HEK293 (cell line): ENCODE results near the gene TRIM8.

ENCODE experiments used
- CTCF ChIA-PET: fragments of 350-600 bp; formaldehyde crosslinking; extraction: SDS; loops from one replicate; lab custom pipeline; 2021; ENCODE audit warnings: antibody characterized with exemption; lab: Yijun Ruan, JAX
- POLR2A ChIA-PET: fragments of 300-600 bp; formaldehyde crosslinking; extraction: SDS; loops from one replicate; lab custom pipeline; 2020; ENCODE audit warnings: antibody characterized with exemption, inconsistent platforms; lab: Yijun Ruan, JAX
- H3K27ac ChIP-seq: fragments of 200-500 bp; sonication (Bioruptor generic); 2 replicates; pipeline ENCODE4 v1.5.1; 2014; ENCODE audit warnings: low read depth, low read length, control low read depth, inconsistent platforms; ENCODE audit errors: extremely low read depth
- H3K36me3 ChIP-seq, 2 experiments: fragments of 200-500 bp in 1 of 2; sonication (Bioruptor generic) in 1 of 2; 1 replicate in 1 of 2; 2 replicates in 1 of 2; pipeline ENCODE4 v1.5.1; 2014 to 2017; ENCODE audit warnings: inconsistent platforms in 2 of 2, low read length in 2 of 2; ENCODE audit not compliant: control insufficient read depth in 2 of 2, insufficient read depth in 1 of 2
- H3K4me1 ChIP-seq: fragments of 200-500 bp; sonication (Bioruptor generic); 2 replicates; pipeline ENCODE4 v1.5.1; 2014; ENCODE audit warnings: mild to moderate bottlenecking, low read length, inconsistent platforms; ENCODE audit not compliant: control insufficient read depth, insufficient read depth
- H3K4me3 ChIP-seq: 2 replicates; pipeline ENCODE4 v1.5.1; 2011; ENCODE audit warnings: low read depth, mild to moderate bottlenecking, control low read depth, low read length, moderate library complexity
- H3K9me3 ChIP-seq: fragments of 200-500 bp; sonication (Bioruptor generic); 2 replicates; pipeline ENCODE4 v1.5.1; 2014; ENCODE audit warnings: low read depth, low read length, inconsistent platforms; ENCODE audit not compliant: control insufficient read depth, insufficient read depth
- GLI4 ChIP-seq: fragments of 450-650 bp; formaldehyde crosslinking; IDR thresholded peaks from 2 replicates; pipeline ENCODE4 v1.5.1; 2016; ENCODE audit warnings: missing biosample characterization, missing genetic modification characterization
- RBAK ChIP-seq: fragments of 450-650 bp; formaldehyde crosslinking; IDR thresholded peaks from 2 replicates; pipeline ENCODE4 v1.5.1; 2016; ENCODE audit warnings: missing biosample characterization, missing genetic modification characterization
- ZBTB1 ChIP-seq: fragments of 450-650 bp; formaldehyde crosslinking; IDR thresholded peaks from 2 replicates; pipeline ENCODE4 v1.5.1; 2016; ENCODE audit warnings: missing biosample characterization, missing genetic modification characterization
- ZBTB11 ChIP-seq: fragments of 450-650 bp; formaldehyde crosslinking; conservative IDR thresholded peaks from 2 replicates; pipeline ENCODE4 v1.5.1; 2016; ENCODE audit warnings: low read depth, missing biosample characterization, missing genetic modification characterization
- ZBTB44 ChIP-seq: fragments of 450-650 bp; IDR thresholded peaks from 2 replicates; pipeline ENCODE4 v1.5.1; 2018; ENCODE audit warnings: missing biosample characterization, mild to moderate bottlenecking, missing genetic modification characterization
- ZNF157 ChIP-seq: fragments of 450-650 bp; formaldehyde crosslinking; IDR thresholded peaks from 2 replicates; pipeline ENCODE4 v1.5.1; 2016; ENCODE audit warnings: missing biosample characterization, missing genetic modification characterization
- ZNF223 ChIP-seq: fragments of 450-650 bp; formaldehyde crosslinking; IDR thresholded peaks from 2 replicates; pipeline ENCODE4 v1.5.1; 2016; ENCODE audit warnings: missing biosample characterization, missing genetic modification characterization
- ZNF26 ChIP-seq: fragments of 450-650 bp; formaldehyde crosslinking; IDR thresholded peaks from 2 replicates; pipeline ENCODE4 v1.5.1; 2016; ENCODE audit warnings: missing biosample characterization, missing genetic modification characterization
- ZNF664 ChIP-seq: fragments of 450-650 bp; formaldehyde crosslinking; IDR thresholded peaks from 2 replicates; pipeline ENCODE4 v1.5.1; 2016; ENCODE audit warnings: missing biosample characterization, missing genetic modification characterization
- ZNF701 ChIP-seq: fragments of 450-650 bp; formaldehyde crosslinking; IDR thresholded peaks from 2 replicates; pipeline ENCODE4 v1.5.1; 2016; ENCODE audit warnings: missing biosample characterization, missing genetic modification characterization
- ZNF785 ChIP-seq: fragments of 450-650 bp; formaldehyde crosslinking; IDR thresholded peaks from 2 replicates; pipeline ENCODE4 v1.5.1; 2016; ENCODE audit warnings: missing biosample characterization, missing genetic modification characterization
- ZNF792 ChIP-seq: fragments of 450-650 bp; formaldehyde crosslinking; IDR thresholded peaks from 2 replicates; pipeline ENCODE4 v1.5.1; 2016; ENCODE audit warnings: missing biosample characterization, missing genetic modification characterization
- TF ChIP-seq, protein P1 (sequence below): IDR thresholded peaks from 2 replicates; pipeline ENCODE4 v1.6.1; 2011; ENCODE audit warnings: mild to moderate bottlenecking, low read depth, low read length, borderline replicate concordance

Gene TRIM8

GRCh38 chr10:102675011-102675665, 30.9 kb downstream of the TRIM8 start:
- H3K4me1 ChIP-seq, result peaks cover 15% of the 10 kb centered on the region

More at GRCh38 chr10:102675011-102675665, 30.9 kb downstream of the TRIM8 start:
- Histone ChIP-seq H3K27ac (no peak overlapping the region), H3K9me3 (no peaks in the 10 kb centered on the region), H3K4me3 (no peak overlapping the region), H3K36me3 (no peaks in the 10 kb centered on the region)
- TF ChIP-seq ZNF26 (tag by site-specific recombination) (no peak), RBAK (tag by site-specific recombination) (no peak), ZNF664 (tag by site-specific recombination) (no peak), ZNF223 (no peak), ZNF701 (tag by site-specific recombination) (no peak), ZNF157 (no peak), ZNF792 (tag by site-specific recombination) (no peak), ZBTB1 (no peak), ZBTB11 (tag by site-specific recombination) (no peak), GLI4 (tag by site-specific recombination) (no peak), ZNF785 (tag by site-specific recombination) (no peak), ZBTB44 (tag by site-specific recombination) (no peak)
- TF ChIP-seq, protein P1, sequence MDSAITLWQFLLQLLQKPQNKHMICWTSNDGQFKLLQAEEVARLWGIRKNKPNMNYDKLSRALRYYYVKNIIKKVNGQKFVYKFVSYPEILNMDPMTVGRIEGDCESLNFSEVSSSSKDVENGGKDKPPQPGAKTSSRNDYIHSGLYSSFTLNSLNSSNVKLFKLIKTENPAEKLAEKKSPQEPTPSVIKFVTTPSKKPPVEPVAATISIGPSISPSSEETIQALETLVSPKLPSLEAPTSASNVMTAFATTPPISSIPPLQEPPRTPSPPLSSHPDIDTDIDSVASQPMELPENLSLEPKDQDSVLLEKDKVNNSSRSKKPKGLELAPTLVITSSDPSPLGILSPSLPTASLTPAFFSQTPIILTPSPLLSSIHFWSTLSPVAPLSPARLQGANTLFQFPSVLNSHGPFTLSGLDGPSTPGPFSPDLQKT, result no peak
- ChIA-PET CTCF (interaction anchor here (0.6 to 7.2 kb wide), 3 partner anchors 9 to 543 kb away, joined by 3 to 57 read pairs (median 6); partner anchors contain the start of genes ARL3 and SFXN2), POLR2A (interaction anchor here (0.9 to 2.3 kb wide), 5 partner anchors 14 to 39 kb away, joined by 3 to 13 read pairs (median 7); partner anchors contain the start of genes ARL3 and SFXN2)
